PC-3 (cell line): ENCODE data around the gene UNG.

Experiments
- EZH2phosphoT487 ChIP-seq: fragments of 300-600 bp; sonication (generic); IDR thresholded peaks from 2 replicates; pipeline ENCODE4 v1.6.1; 2018; ENCODE audit warnings: mild to moderate bottlenecking, antibody characterized with exemption, low read length, borderline replicate concordance
- TF ChIP-seq, protein P1 (sequence below): fragments of 300-600 bp; sonication (generic); conservative IDR thresholded peaks from 2 replicates; pipeline ENCODE4 v1.5.1; 2017; ENCODE audit warnings: antibody characterized with exemption, low read depth, mild to moderate bottlenecking, low read length

DNA sequence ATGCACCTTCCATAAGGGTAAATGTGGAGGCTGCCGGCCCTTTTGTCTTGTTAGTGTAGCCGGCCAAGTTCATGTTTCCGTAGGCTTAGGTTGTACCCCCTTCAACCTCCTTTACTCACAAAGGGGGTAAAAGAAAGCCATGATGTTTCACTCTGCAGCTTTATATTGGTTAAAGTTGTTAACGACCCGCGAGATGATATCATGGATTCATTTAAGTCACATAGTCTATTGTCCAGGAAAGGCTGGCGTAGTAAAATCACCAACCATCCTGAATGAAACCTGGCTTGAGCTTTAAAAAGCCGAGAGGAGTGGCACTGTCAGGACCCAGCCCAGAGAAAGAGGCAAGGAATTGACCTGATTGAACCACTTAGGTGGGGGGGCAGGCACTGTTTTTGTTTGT, 1.3 kb downstream of the UNG start:
- TF ChIP-seq, protein P1, sequence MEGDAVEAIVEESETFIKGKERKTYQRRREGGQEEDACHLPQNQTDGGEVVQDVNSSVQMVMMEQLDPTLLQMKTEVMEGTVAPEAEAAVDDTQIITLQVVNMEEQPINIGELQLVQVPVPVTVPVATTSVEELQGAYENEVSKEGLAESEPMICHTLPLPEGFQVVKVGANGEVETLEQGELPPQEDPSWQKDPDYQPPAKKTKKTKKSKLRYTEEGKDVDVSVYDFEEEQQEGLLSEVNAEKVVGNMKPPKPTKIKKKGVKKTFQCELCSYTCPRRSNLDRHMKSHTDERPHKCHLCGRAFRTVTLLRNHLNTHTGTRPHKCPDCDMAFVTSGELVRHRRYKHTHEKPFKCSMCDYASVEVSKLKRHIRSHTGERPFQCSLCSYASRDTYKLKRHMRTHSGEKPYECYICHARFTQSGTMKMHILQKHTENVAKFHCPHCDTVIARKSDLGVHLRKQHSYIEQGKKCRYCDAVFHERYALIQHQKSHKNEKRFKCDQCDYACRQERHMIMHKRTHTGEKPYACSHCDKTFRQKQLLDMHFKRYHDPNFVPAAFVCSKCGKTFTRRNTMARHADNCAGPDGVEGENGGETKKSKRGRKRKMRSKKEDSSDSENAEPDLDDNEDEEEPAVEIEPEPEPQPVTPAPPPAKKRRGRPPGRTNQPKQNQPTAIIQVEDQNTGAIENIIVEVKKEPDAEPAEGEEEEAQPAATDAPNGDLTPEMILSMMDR = no peak
- TF ChIP-seq EZH2phosphoT487 = no peak
